ENCODE results near the gene PIN1.
"Not testable (repeated sequence)": the region's sequence is repeated elsewhere in the genome, so short reads cannot be mapped to it uniquely, and the experiment has no call there.

Gene PIN1

DNA sequence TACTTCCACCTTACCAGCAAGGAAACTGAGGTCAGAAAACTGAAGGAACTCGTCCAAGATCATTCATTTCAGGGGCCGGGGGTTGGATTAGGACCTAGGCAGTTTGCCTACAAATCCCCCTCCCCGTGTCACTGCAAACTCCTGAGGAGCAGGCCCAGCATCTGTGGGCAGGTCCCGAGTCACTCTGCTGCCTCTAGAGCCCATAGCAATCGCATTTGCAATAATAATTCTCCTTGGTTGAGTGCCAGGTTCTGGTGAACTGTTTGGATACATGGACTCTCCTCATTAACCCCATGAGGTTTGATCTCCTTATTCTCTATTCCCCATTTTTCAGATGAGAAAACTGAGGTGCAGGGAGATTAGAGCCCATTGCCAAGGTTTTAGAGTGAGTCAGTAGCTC, 903 bp downstream of the PIN1 start:
- TF ChIP-seq, protein P1, sequence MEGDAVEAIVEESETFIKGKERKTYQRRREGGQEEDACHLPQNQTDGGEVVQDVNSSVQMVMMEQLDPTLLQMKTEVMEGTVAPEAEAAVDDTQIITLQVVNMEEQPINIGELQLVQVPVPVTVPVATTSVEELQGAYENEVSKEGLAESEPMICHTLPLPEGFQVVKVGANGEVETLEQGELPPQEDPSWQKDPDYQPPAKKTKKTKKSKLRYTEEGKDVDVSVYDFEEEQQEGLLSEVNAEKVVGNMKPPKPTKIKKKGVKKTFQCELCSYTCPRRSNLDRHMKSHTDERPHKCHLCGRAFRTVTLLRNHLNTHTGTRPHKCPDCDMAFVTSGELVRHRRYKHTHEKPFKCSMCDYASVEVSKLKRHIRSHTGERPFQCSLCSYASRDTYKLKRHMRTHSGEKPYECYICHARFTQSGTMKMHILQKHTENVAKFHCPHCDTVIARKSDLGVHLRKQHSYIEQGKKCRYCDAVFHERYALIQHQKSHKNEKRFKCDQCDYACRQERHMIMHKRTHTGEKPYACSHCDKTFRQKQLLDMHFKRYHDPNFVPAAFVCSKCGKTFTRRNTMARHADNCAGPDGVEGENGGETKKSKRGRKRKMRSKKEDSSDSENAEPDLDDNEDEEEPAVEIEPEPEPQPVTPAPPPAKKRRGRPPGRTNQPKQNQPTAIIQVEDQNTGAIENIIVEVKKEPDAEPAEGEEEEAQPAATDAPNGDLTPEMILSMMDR (IDR thresholded peaks at IDR 0.05; ENCODE audit: insufficient read depth, low read depth, low read length, missing control alignments): peak; percentile 19
- H3K4me3 ChIP-seq (ENCODE audit: low read length): peak overlapping the region; percentile 83
- DNase-seq (ENCODE audit: low read depth): peak; percentile 20

DNA sequence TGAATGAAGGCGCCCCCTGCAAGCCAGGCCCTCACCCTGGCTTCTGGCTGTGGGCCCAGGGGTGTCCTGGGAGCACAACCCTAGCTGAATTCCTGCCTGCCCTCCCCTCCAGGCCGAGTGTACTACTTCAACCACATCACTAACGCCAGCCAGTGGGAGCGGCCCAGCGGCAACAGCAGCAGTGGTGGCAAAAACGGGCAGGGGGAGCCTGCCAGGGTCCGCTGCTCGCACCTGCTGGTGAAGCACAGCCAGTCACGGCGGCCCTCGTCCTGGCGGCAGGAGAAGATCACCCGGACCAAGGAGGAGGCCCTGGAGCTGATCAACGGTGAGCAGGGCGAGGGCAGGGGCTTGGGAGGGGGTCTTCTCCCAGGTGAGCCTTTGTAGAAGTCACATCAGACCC, 3.2 kb downstream of the PIN1 start:
- H3K4me3 ChIP-seq (ENCODE audit: low read length): no peak overlapping the region
- DNase-seq (ENCODE audit: low read depth): no peak
- TF ChIP-seq, protein P1 (IDR thresholded peaks at IDR 0.05; ENCODE audit: insufficient read depth, low read depth, low read length, missing control alignments): no peak

DNA sequence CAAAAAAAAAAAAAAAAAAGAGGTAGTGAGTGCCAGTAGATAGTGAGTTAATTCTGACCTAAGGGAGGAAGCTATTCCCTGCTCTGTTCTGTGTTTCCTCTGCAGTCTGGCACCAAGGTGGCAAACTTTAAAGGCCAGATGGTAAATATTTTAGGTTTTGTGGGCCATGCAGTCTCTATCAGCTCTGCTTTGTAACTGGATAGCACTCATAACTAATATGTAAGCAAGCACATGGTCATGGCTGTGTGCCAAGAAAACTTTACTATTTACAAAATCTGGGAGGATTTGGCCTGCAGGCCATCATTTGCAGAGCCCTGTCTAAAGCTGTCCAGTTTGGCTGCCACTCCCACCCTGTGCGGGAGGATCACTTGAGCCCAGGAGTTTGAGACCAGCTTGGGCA, 4.3 kb downstream of the PIN1 start:
- no peak for DNase-seq (ENCODE audit: low read depth)
- TF ChIP-seq, protein P1 (IDR thresholded peaks at IDR 0.05; ENCODE audit: insufficient read depth, low read depth, low read length, missing control alignments): no peak
- H3K4me3 ChIP-seq (ENCODE audit: low read length): no peak overlapping the region

GRCh38 chr19:9842834-9843625, 7.9 kb downstream of the PIN1 start:
- no peak overlapping the region for H3K4me3 ChIP-seq (ENCODE audit: low read length)
- TF ChIP-seq, protein P1 (IDR thresholded peaks at IDR 0.05; ENCODE audit: insufficient read depth, low read depth, low read length, missing control alignments): no peak
- DNase-seq (ENCODE audit: low read depth): no peak

DNA sequence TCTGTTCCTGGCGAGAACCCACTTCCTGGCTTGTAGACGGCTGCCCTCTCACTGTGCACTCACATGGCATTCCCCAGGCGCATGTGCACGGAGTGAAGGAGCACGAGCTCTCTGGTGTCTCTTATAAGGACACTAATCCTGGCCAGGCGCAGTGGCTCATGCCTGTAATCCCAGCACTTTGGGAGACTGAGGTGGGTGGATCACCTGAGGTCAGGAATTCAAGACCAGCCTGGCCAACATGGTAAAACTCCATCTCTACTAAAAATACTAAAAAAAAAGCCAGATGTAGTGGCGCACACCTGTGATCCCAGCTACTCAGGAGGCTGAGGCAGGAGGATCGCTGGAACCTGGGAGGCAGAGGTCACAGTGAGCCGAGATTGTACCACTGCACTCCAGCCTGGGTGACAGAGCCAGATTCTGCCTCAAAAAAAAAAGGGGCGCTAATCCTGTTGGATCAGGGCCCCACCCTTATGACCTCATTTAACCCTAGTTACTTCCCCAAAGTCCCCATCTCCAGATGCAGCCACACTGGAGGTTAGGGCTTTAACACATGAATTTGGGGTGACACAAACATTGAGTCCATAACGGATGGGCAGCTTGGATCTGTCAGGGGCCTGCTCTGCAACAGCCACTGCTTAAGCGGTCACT, 8.6 kb downstream of the PIN1 start:
- not testable (repeated sequence) for H3K4me3 ChIP-seq (ENCODE audit: low read length); DNase-seq (ENCODE audit: low read depth)

- TF ChIP-seq, protein P1 (IDR thresholded peaks at IDR 0.05; ENCODE audit: insufficient read depth, low read depth, low read length, missing control alignments): peak; percentile 79
- peak; percentile 91 for DNase-seq (ENCODE audit: low read depth)
- no peak overlapping the region for H3K4me3 ChIP-seq (ENCODE audit: low read length)
Measured at GRCh38 chr19:9847087-9847671, 12.1 kb downstream of the PIN1 start.

DNA sequence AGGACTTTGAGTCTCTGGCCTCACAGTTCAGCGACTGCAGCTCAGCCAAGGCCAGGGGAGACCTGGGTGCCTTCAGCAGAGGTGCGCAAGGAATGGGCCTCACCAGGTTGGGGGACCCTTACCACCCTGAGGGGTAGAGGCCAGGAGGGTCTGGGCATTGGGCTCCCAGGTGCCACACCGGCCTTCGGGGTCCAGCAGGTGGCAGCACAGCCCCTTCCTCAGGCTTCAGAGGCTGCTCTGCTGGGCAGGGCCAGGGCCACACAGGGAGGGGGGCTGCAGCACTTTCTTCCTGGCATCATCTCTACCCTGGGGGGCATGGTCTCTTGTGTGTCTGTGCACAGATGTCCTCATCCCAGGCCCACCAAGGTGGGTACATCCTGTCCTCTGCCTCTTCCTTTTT, 12.9 kb downstream of the PIN1 start:
- no peak for DNase-seq (ENCODE audit: low read depth)
- no peak overlapping the region for H3K4me3 ChIP-seq (ENCODE audit: low read length)
- TF ChIP-seq, protein P1 (IDR thresholded peaks at IDR 0.05; ENCODE audit: insufficient read depth, low read depth, low read length, missing control alignments): peak; percentile 42

Measured in epithelial cell of esophagus (primary cell).